Thoracic aorta (tissue), 2 donors: ENCODE results near the gene C1R. TPM values are rescaled to one million over a fixed set of nuclear protein-coding genes. Genes with fewer than 3 reads are reported as not detected.

ENCODE experiments used
- ATAC-seq: fragments of 150-250 bp; one replicate; pipeline ENCODE4 v1.8.0; 2017; ENCODE audit warnings: low read depth; ENCODE audit not compliant: insufficient number of reproducible peaks, low FRiP score
- DNase-seq: peaks from one replicate; pipeline ENCODE4 v3.0.0-alpha.2; 2020; ENCODE audit warnings: low spot score
- H3K27ac ChIP-seq, 2 donors: fragments of 200-600 bp; sonication (generic); 1 replicate in 1 of 2; 2 replicates in 1 of 2; pipeline ENCODE4 v1.5.1; 2016; ENCODE audit warnings: mild to moderate bottlenecking in 2 of 2, moderate library complexity in 2 of 2
- H3K27me3 ChIP-seq: fragments of 200-600 bp; sonication (generic); replicated peaks from 2 replicates; pipeline ENCODE4 v1.6.0; 2016; ENCODE audit warnings: mild to moderate bottlenecking; ENCODE audit not compliant: insufficient read depth
- H3K36me3 ChIP-seq: fragments of 200-600 bp; sonication (generic); one replicate; pipeline ENCODE4 v1.5.1; 2016
- H3K4me1 ChIP-seq, 2 donors: fragments of 200-600 bp; sonication (generic); 1 replicate in 1 of 2; 2 replicates in 1 of 2; pipeline versions ENCODE4 v1.5.1 to v1.6.0; 2016; ENCODE audit warnings: low read depth in 2 of 2, mild to moderate bottlenecking in 1 of 2; ENCODE audit not compliant: control insufficient read depth in 1 of 2
- H3K4me3 ChIP-seq: fragments of 200-600 bp; sonication (generic); 2 replicates; pipeline ENCODE4 v1.5.1; 2016; ENCODE audit warnings: mild to moderate bottlenecking
- H3K9me3 ChIP-seq: fragments of 200-600 bp; sonication (generic); 2 replicates; pipeline ENCODE4 v1.5.1; 2016
- CTCF ChIP-seq: fragments of 200-600 bp; sonication (generic); IDR thresholded peaks from one replicate; pipeline ENCODE4 v1.5.1; 2019; ENCODE audit warnings: antibody characterized with exemption
- total RNA-seq, 2 donors: library from RNA; depleted of rRNA; stranded (reverse); fragments of >200 nt; gene quantifications; one replicate each; pipeline versions ENCODE4 v1.1.0 to v1.2.3, GENCODE V29; 2016

The C1R gene
- total RNA-seq, 2 donors from 2014 or later: 811 to 997 TPM

- Histone ChIP-seq H3K9me3 (no peaks in the 10 kb centered on the region), H3K27ac (peak overlapping the region; percentile 84), H3K4me1 (peaks cover 17 to 36% of the 10 kb centered on the region in 2 donors), H3K4me3 (peak overlapping the region; percentile 83), H3K36me3 (peaks cover 21% of the 10 kb centered on the region), H3K27me3 (no peaks in the 10 kb centered on the region)
- ATAC-seq: no peak
- TF ChIP-seq CTCF: no peak
- DNase-seq: no peak
These were observed 778 bp upstream of the C1R start for GRCh38 chr12:7092986-7093460.

- TF ChIP-seq CTCF: no peak
- H3K4me1 ChIP-seq: peaks cover 17 to 36% of the 10 kb centered on the region in 2 donors
- DNase-seq: no peak
These were observed 501 bp downstream of the C1R start for GRCh38 chr12:7091660-7092228.

GRCh38 chr12:7091171-7091570 lies 1.1 kb downstream of the C1R start:
- peaks cover 24% of the 10 kb centered on the region for H3K36me3 ChIP-seq
- ATAC-seq (no peak), DNase-seq (no peak)
- H3K27ac ChIP-seq: peak overlapping the region; percentile 84
- H3K9me3 ChIP-seq: no peaks in the 10 kb centered on the region
- H3K27me3 ChIP-seq: no peaks in the 10 kb centered on the region
- peaks cover 17 to 36% of the 10 kb centered on the region in 2 donors for H3K4me1 ChIP-seq
- no peak for TF ChIP-seq CTCF
- H3K4me3 ChIP-seq: peak overlapping the region; percentile 83

More at GRCh38 chr12:7091660-7092228, 501 bp downstream of the C1R start:
- Histone ChIP-seq H3K36me3 (peaks cover 20% of the 10 kb centered on the region), H3K27me3 (no peaks in the 10 kb centered on the region), H3K4me3 (peak overlapping the region; percentile 83), H3K9me3 (no peaks in the 10 kb centered on the region), H3K27ac (peak overlapping the region; percentile 84)
- no peak for ATAC-seq

GRCh38 chr12:7090222-7090998 lies 1.8 kb downstream of the C1R start:
- H3K9me3 ChIP-seq: no peaks in the 10 kb centered on the region
- no peaks in the 10 kb centered on the region for H3K27me3 ChIP-seq
- H3K4me1 ChIP-seq: peaks cover 17 to 36% of the 10 kb centered on the region in 2 donors
- TF ChIP-seq CTCF: no peak
- H3K4me3 ChIP-seq: peak overlapping the region; percentile 83
- ATAC-seq: no peak
- no peak for DNase-seq
- H3K27ac ChIP-seq: peak overlapping the region; percentile 84
- H3K36me3 ChIP-seq: peaks cover 31% of the 10 kb centered on the region

- ATAC-seq: no peak
- no peak for DNase-seq
- Histone ChIP-seq H3K4me3 (peak overlapping the region; percentile 83), H3K27ac (peak overlapping the region; percentile 46 to 84), H3K27me3 (no peaks in the 10 kb centered on the region), H3K36me3 (peaks cover 38% of the 10 kb centered on the region), H3K4me1 (peaks cover 17 to 36% of the 10 kb centered on the region in 2 donors), H3K9me3 (no peaks in the 10 kb centered on the region)
- TF ChIP-seq CTCF: no peak
These were observed 2.9 kb downstream of the C1R start for GRCh38 chr12:7089196-7089871.
